Adipocyte (in vitro differentiated cells): Measurements from ENCODE around the gene PTPN14.
"Not testable (repeated sequence)": the region's sequence is repeated elsewhere in the genome, so short reads cannot be mapped to it uniquely, and the experiment has no call there.

Source experiments
- DNase-seq: peaks from one replicate; pipeline ENCODE4 v3.0.0-alpha.2; 2015; ENCODE audit warnings: low read depth
- H3K27me3 ChIP-seq: replicated peaks from 2 replicates; pipeline ENCODE4 v1.7.0; 2013; ENCODE audit warnings: mild to moderate bottlenecking, low read length, moderate library complexity; ENCODE audit not compliant: control insufficient read depth, insufficient read depth
- H3K36me3 ChIP-seq: 2 replicates; pipeline ENCODE4 v1.7.0; 2013; ENCODE audit warnings: low read length, mild to moderate bottlenecking, moderate library complexity; ENCODE audit not compliant: control insufficient read depth, insufficient read depth, severe bottlenecking
- H3K4me1 ChIP-seq: 2 replicates; pipeline ENCODE4 v1.7.0; 2013; ENCODE audit warnings: mild to moderate bottlenecking, low read length, moderate library complexity; ENCODE audit not compliant: control insufficient read depth, insufficient read depth
- H3K4me3 ChIP-seq: 2 replicates; pipeline ENCODE4 v1.7.0; 2013; ENCODE audit warnings: mild to moderate bottlenecking, low read length, moderate library complexity
- H3K9ac ChIP-seq: 2 replicates; pipeline ENCODE4 v1.7.0; 2013; ENCODE audit warnings: mild to moderate bottlenecking, low read length, moderate library complexity
- H3K9me3 ChIP-seq: 2 replicates; pipeline ENCODE4 v1.7.0; 2013; ENCODE audit warnings: mild to moderate bottlenecking, low read length, moderate library complexity; ENCODE audit not compliant: control insufficient read depth

The PTPN14 gene

GRCh38 chr1:214503553-214503952, 47.8 kb downstream of the PTPN14 start:
- DNase-seq: no peak
- Histone ChIP-seq H3K36me3 (no peaks in the 10 kb centered on the region), H3K9me3 (no peaks in the 10 kb centered on the region), H3K9ac (no peak overlapping the region), H3K27me3 (no peaks in the 10 kb centered on the region), H3K4me1 (no peaks in the 10 kb centered on the region), H3K4me3 (no peak overlapping the region)

- Histone ChIP-seq H3K27me3 (no peaks in the 10 kb centered on the region), H3K36me3 (no peaks in the 10 kb centered on the region), H3K9ac (no peak overlapping the region), H3K4me1 (peaks cover 4% of the 10 kb centered on the region), H3K4me3 (no peak overlapping the region), H3K9me3 (no peaks in the 10 kb centered on the region)
- DNase-seq: no peak
Observed at GRCh38 chr1:214500340-214501055, 50.9 kb downstream of the PTPN14 start.

GRCh38 chr1:214499732-214500131, 51.7 kb downstream of the PTPN14 start:
- no peaks in the 10 kb centered on the region for H3K36me3 ChIP-seq
- H3K27me3 ChIP-seq: no peaks in the 10 kb centered on the region
- H3K4me3 ChIP-seq: no peak overlapping the region
- peaks cover 4% of the 10 kb centered on the region for H3K4me1 ChIP-seq
- H3K9ac ChIP-seq: no peak overlapping the region
- DNase-seq: no peak
- H3K9me3 ChIP-seq: no peaks in the 10 kb centered on the region

GRCh38 chr1:214498021-214498420, 53.4 kb downstream of the PTPN14 start:
- H3K9ac ChIP-seq: no peak overlapping the region
- H3K36me3 ChIP-seq: no peaks in the 10 kb centered on the region
- no peaks in the 10 kb centered on the region for H3K27me3 ChIP-seq
- no peak overlapping the region for H3K4me3 ChIP-seq
- no peaks in the 10 kb centered on the region for H3K9me3 ChIP-seq
- DNase-seq: no peak
- H3K4me1 ChIP-seq: peaks cover 7% of the 10 kb centered on the region

GRCh38 chr1:214496126-214496525, 55.3 kb downstream of the PTPN14 start:
- no peaks in the 10 kb centered on the region for H3K27me3 ChIP-seq
- DNase-seq: no peak
- H3K9ac ChIP-seq: no peak overlapping the region
- H3K9me3 ChIP-seq: no peaks in the 10 kb centered on the region
- H3K4me1 ChIP-seq: peaks cover 16% of the 10 kb centered on the region
- H3K36me3 ChIP-seq: no peaks in the 10 kb centered on the region
- no peak overlapping the region for H3K4me3 ChIP-seq

- no peak overlapping the region for H3K9ac ChIP-seq
- H3K36me3 ChIP-seq: no peaks in the 10 kb centered on the region
- no peak overlapping the region for H3K4me3 ChIP-seq
- peaks cover 16% of the 10 kb centered on the region for H3K4me1 ChIP-seq
- no peak for DNase-seq
- no peaks in the 10 kb centered on the region for H3K27me3 ChIP-seq
- H3K9me3 ChIP-seq: no peaks in the 10 kb centered on the region
Observed at GRCh38 chr1:214494706-214495105, 56.7 kb downstream of the PTPN14 start.

GRCh38 chr1:214494179-214494578, 57.2 kb downstream of the PTPN14 start:
- not testable (repeated sequence) for H3K27me3 ChIP-seq, DNase-seq, H3K9me3 ChIP-seq, H3K36me3 ChIP-seq, H3K4me3 ChIP-seq, H3K9ac ChIP-seq
- H3K4me1 ChIP-seq: peaks cover 16% of the 10 kb centered on the region

- no peak for DNase-seq
- H3K4me3 ChIP-seq: no peak overlapping the region
- H3K27me3 ChIP-seq: no peaks in the 10 kb centered on the region
- H3K36me3 ChIP-seq: no peaks in the 10 kb centered on the region
- peaks cover 16% of the 10 kb centered on the region for H3K4me1 ChIP-seq
- H3K9ac ChIP-seq: peak overlapping the region; percentile 37
- H3K9me3 ChIP-seq: no peaks in the 10 kb centered on the region
Observed at GRCh38 chr1:214493126-214493796, 58.1 kb downstream of the PTPN14 start.

GRCh38 chr1:214492401-214493075, 58.9 kb downstream of the PTPN14 start:
- no peaks in the 10 kb centered on the region for H3K27me3 ChIP-seq
- DNase-seq: no peak
- no peak overlapping the region for H3K4me3 ChIP-seq
- H3K4me1 ChIP-seq: peaks cover 14% of the 10 kb centered on the region
- H3K9me3 ChIP-seq: no peaks in the 10 kb centered on the region
- H3K9ac ChIP-seq: peak overlapping the region; percentile 37
- H3K36me3 ChIP-seq: no peaks in the 10 kb centered on the region

GRCh38 chr1:214491468-214492146, 59.8 kb downstream of the PTPN14 start:
- H3K9me3 ChIP-seq: no peaks in the 10 kb centered on the region
- H3K4me1 ChIP-seq: peaks cover 12% of the 10 kb centered on the region
- no peaks in the 10 kb centered on the region for H3K27me3 ChIP-seq
- no peak for DNase-seq
- H3K36me3 ChIP-seq: no peaks in the 10 kb centered on the region
- H3K4me3 ChIP-seq: no peak overlapping the region
- no peak overlapping the region for H3K9ac ChIP-seq

- H3K4me1 ChIP-seq: no peaks in the 10 kb centered on the region
- no peak overlapping the region for H3K9ac ChIP-seq
- DNase-seq: no peak
Observed at GRCh38 chr1:214485151-214485550, 66.3 kb downstream of the PTPN14 start.

More at GRCh38 chr1:214485151-214485550, 66.3 kb downstream of the PTPN14 start:
- Histone ChIP-seq H3K27me3 (no peaks in the 10 kb centered on the region), H3K36me3 (peaks cover 4% of the 10 kb centered on the region), H3K4me3 (no peak overlapping the region), H3K9me3 (no peaks in the 10 kb centered on the region)
